Panc1 (cell line): ENCODE measurements around the gene SUPT3H. TPM values are rescaled to one million over a fixed set of nuclear protein-coding genes. Genes with fewer than 3 reads are reported as not detected.

Experiments
- ATAC-seq: fragments of 200-7000 bp; cut with Tn5 transposase; 2 replicates; pipeline ENCODE4 v1.9.1; 2020; ENCODE audit warnings: mild to moderate bottlenecking, moderate library complexity
- BruUV-seq: library from RNA; stranded (reverse); fragments of 400-500 nt; replicated peaks from 2 replicates; lab custom pipeline; 2021; lab: Mats Ljungman, UMichigan
- CTCF ChIA-PET: fragments of 300-600 bp; sonication (Branson Sonifier 250); formaldehyde crosslinking; loops from one replicate; lab custom pipeline; 2022; ENCODE audit warnings: antibody characterized with exemption; lab: Charles Lee
- POLR2A ChIA-PET: fragments of 300-600 bp; sonication (Branson Sonifier 250); formaldehyde crosslinking; loops from one replicate; lab custom pipeline; 2022; ENCODE audit warnings: antibody characterized with exemption; lab: Charles Lee
- DNase-seq: peaks from one replicate; pipeline ENCODE4 v3.0.0-alpha.2; 2010; ENCODE audit warnings: low read depth, low spot score
- H3K27ac ChIP-seq: 2 replicates; pipeline ENCODE4 v1.5.1; 2011; ENCODE audit warnings: mild to moderate bottlenecking, low read length, inconsistent platforms
- H3K27me3 ChIP-seq: fragments of 200-500 bp; sonication (Bioruptor generic); 2 replicates; pipeline ENCODE4 v1.6.0; 2014; ENCODE audit warnings: low read length, inconsistent platforms; ENCODE audit not compliant: control insufficient read depth, insufficient read depth
- H3K36me3 ChIP-seq: fragments of 200-500 bp; sonication (Bioruptor generic); 2 replicates; pipeline ENCODE4 v1.5.1; 2014; ENCODE audit warnings: inconsistent platforms, mild to moderate bottlenecking, low read length, moderate library complexity; ENCODE audit not compliant: control insufficient read depth, insufficient read depth
- H3K4me1 ChIP-seq: 2 replicates; pipeline ENCODE4 v1.5.1; 2011; ENCODE audit warnings: inconsistent platforms, mild to moderate bottlenecking, low read length, moderate library complexity; ENCODE audit not compliant: control insufficient read depth, insufficient read depth
- H3K4me3 ChIP-seq, 2 experiments: 2 replicates each; pipeline ENCODE4 v1.5.1; 2011 to 2012; ENCODE audit warnings: low read depth in 2 of 2, low read length in 2 of 2, mild to moderate bottlenecking in 2 of 2, inconsistent platforms in 1 of 2, moderate library complexity in 1 of 2
- H3K9me3 ChIP-seq: fragments of 200-500 bp; sonication (Bioruptor generic); 2 replicates; pipeline ENCODE4 v1.5.1; 2014; ENCODE audit warnings: low read depth, mild to moderate bottlenecking, inconsistent platforms, low read length, moderate library complexity; ENCODE audit not compliant: control insufficient read depth, insufficient read depth
- CTCF ChIP-seq: fragments of 450-650 bp; IDR thresholded peaks from 2 replicates; pipeline ENCODE4 v1.5.1; 2017; ENCODE audit warnings: mild to moderate bottlenecking
- POLR2AphosphoS5 ChIP-seq: IDR thresholded peaks from 2 replicates; pipeline ENCODE4 v1.6.1; 2012; ENCODE audit warnings: mild to moderate bottlenecking, low read depth, low read length, moderate library complexity
- SIN3A ChIP-seq: IDR thresholded peaks from 2 replicates; pipeline ENCODE4 v1.6.1; 2012; ENCODE audit warnings: low read depth, mild to moderate bottlenecking, low read length, moderate library complexity, borderline replicate concordance; ENCODE audit not compliant: insufficient read depth
- TCF7L2 ChIP-seq: IDR thresholded peaks from 2 replicates; pipeline ENCODE4 v1.6.1; 2011; ENCODE audit warnings: mild to moderate bottlenecking, low read depth, low read length, inconsistent platforms
- in situ Hi-C: cut with HindIII; loops from 2 replicates; pipeline ENCODE4 v1.10.0; 2016; ENCODE audit warnings: low sequenced_read_pairs, low pct_unique_long_range_greater_than_20kb
- intact Hi-C: fragments of 100-400 bp; cut with micrococcal nuclease; formaldehyde crosslinking; loops from one replicate; pipeline ENCODE4 v1.10.0; 2022; ENCODE audit not compliant: unreplicated experiment
- total RNA-seq: library from RNA; stranded (reverse); gene quantifications from one replicate; pipeline ENCODE4 v1.2.1, GENCODE V29; 2021; ENCODE audit not compliant: unreplicated experiment
- TF ChIP-seq, protein P1 (sequence below), 2 experiments: IDR thresholded peaks; 2 replicates each; pipeline ENCODE4 v1.6.1; 2011 to 2012; ENCODE audit warnings: low read depth in 2 of 2, control low read depth in 1 of 2, low read length in 1 of 2, mild to moderate bottlenecking in 1 of 2, moderate library complexity in 1 of 2; ENCODE audit not compliant: insufficient read depth in 1 of 2

SUPT3H gene
- total RNA-seq, 1 experiment from 2014 or later, result 11.0 TPM

GRCh38 chr6:45272626-45273025, 105.1 kb downstream of the SUPT3H start:
- TF ChIP-seq TCF7L2 (no peak), POLR2AphosphoS5 (no peak), SIN3A (no peak), CTCF (no peak)
- TF ChIP-seq, protein P1, sequence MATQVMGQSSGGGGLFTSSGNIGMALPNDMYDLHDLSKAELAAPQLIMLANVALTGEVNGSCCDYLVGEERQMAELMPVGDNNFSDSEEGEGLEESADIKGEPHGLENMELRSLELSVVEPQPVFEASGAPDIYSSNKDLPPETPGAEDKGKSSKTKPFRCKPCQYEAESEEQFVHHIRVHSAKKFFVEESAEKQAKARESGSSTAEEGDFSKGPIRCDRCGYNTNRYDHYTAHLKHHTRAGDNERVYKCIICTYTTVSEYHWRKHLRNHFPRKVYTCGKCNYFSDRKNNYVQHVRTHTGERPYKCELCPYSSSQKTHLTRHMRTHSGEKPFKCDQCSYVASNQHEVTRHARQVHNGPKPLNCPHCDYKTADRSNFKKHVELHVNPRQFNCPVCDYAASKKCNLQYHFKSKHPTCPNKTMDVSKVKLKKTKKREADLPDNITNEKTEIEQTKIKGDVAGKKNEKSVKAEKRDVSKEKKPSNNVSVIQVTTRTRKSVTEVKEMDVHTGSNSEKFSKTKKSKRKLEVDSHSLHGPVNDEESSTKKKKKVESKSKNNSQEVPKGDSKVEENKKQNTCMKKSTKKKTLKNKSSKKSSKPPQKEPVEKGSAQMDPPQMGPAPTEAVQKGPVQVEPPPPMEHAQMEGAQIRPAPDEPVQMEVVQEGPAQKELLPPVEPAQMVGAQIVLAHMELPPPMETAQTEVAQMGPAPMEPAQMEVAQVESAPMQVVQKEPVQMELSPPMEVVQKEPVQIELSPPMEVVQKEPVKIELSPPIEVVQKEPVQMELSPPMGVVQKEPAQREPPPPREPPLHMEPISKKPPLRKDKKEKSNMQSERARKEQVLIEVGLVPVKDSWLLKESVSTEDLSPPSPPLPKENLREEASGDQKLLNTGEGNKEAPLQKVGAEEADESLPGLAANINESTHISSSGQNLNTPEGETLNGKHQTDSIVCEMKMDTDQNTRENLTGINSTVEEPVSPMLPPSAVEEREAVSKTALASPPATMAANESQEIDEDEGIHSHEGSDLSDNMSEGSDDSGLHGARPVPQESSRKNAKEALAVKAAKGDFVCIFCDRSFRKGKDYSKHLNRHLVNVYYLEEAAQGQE (IDR thresholded peaks at IDR 0.05; ENCODE audit: insufficient read depth in 1 of 2, low read depth in 2 of 2, low read length in 1 of 2), result no peak
- POLR2A ChIA-PET, result no interaction called here
- intact Hi-C loops, result no loop called here
- Histone ChIP-seq H3K9me3 (no peaks in the 10 kb centered on the region), H3K27me3 (no peaks in the 10 kb centered on the region), H3K27ac (no peak overlapping the region), H3K4me3 (no peak overlapping the region), H3K4me1 (no peaks in the 10 kb centered on the region), H3K36me3 (no peaks in the 10 kb centered on the region)
- no peak for DNase-seq
- in situ Hi-C loops, result no loop called here
- CTCF ChIA-PET, result no interaction called here
- no peak for ATAC-seq
- no TSS peak for BruUV-seq

GRCh38 chr6:45265246-45265645, 112.5 kb downstream of the SUPT3H start:
- no TSS peak for BruUV-seq
- Histone ChIP-seq H3K27ac (no peak overlapping the region), H3K36me3 (no peaks in the 10 kb centered on the region), H3K4me1 (no peaks in the 10 kb centered on the region), H3K9me3 (no peaks in the 10 kb centered on the region), H3K27me3 (no peaks in the 10 kb centered on the region), H3K4me3 (no peak overlapping the region)
- intact Hi-C loops (no loop called here), in situ Hi-C loops (no loop called here)
- TF ChIP-seq POLR2AphosphoS5 (no peak), SIN3A (no peak), TCF7L2 (no peak), CTCF (no peak)
- TF ChIP-seq, protein P1 (IDR thresholded peaks at IDR 0.05; ENCODE audit: insufficient read depth in 1 of 2, low read depth in 2 of 2, low read length in 1 of 2), result no peak
- DNase-seq (no peak), ATAC-seq (no peak)
- POLR2A ChIA-PET, result no interaction called here
- CTCF ChIA-PET, result no interaction called here
